Measurements from ENCODE around the gene UQCC5.

UQCC5 gene

GRCh38 chr3:52574056-52574965 lies 37.9 kb downstream of the UQCC5 start:
- no peak for DNase-seq
